Measurements from ENCODE around the gene NSMCE1.
"Not testable (repeated sequence)": the region's sequence is repeated elsewhere in the genome, so short reads cannot be mapped to it uniquely, and the experiment has no call there.

Gene NSMCE1

DNA sequence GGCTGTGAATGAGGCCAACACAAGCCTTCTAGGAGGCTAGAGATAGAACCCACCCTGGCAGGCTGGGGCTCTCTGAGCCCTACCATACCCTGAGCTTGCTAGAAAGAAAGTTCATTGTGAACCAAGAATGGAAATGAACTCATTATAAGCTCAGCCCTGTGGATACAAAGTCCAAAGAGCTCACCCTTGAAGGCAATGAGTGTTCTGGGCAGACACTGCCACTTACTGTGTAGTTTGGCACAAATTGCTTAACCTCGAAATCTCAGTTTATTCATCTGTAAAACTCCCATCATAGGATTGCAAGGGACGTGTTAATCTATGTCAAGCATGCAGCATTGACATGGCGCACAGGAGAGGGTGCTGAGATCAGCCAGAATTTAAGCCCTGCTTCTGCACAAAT, 59.8 kb downstream of the NSMCE1 start:
- DNase-seq (ENCODE audit: low read depth) = no peak
- no peak overlapping the region for H3K4me3 ChIP-seq (ENCODE audit: control insufficient read depth, low read depth, low read length)

DNA sequence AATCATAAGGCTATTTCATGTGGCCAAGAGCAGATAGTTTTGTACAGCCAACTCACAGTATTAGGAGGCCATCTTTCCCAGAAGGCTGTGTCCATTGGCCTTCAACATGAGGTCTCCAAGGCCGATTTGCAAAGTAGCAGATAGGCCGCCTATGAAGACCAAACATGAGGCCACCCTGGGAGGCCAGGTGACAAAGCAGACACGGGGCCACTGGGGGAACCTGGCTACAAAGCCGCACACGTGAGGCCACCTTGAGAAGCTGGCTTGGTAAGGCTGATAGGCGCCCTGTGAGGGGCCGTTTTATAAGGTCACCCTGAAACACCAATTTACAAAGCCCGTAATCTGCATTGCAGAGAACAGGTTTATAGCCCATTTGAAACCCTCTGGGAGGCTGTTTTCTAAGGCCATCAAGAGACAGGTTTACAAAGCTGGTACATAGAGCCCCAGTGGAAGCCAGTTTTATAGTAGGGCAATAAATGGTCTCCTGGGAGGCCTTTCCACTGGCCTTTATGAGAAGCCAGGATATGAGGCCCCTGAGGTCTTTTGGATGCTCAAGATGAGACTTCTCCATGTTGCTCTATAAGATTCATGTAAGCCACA, 60.4 kb downstream of the NSMCE1 start:
- no peak for TF ChIP-seq CTCF (conservative IDR thresholded peaks at IDR 0.05; ENCODE audit: control insufficient read depth, insufficient read depth, low read depth, low read length)
- no peak for DNase-seq (ENCODE audit: low read depth)
- H3K4me3 ChIP-seq (ENCODE audit: control insufficient read depth, low read depth, low read length) = no peak overlapping the region

More for the DNA sequence above, 59.8 kb downstream of the NSMCE1 start:
- TF ChIP-seq CTCF (conservative IDR thresholded peaks at IDR 0.05; ENCODE audit: control insufficient read depth, insufficient read depth, low read depth, low read length) = no peak

DNA sequence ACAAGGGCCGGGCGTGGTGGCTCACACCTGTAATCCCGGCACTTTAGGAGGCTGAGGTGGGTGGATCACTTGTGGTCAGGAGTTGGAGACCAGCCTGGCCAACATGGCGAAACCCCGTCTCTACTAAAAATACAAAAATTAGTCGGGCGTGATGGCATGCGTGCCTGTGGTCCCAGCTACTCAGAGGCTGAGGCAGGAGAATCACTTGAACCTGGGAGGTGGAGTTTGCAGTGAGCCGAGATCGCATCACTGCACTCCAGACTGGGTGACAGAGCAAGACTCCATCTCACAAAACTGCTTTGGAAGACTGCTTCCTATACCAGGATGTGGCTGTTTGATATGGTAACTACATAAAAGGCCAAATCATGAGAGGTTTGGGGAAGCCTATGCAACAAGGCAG, 61.5 kb downstream of the NSMCE1 start:
- H3K4me3 ChIP-seq (ENCODE audit: control insufficient read depth, low read depth, low read length); DNase-seq (ENCODE audit: low read depth): not testable (repeated sequence)

GRCh38 chr16:27205423-27206065, 63.0 kb downstream of the NSMCE1 start:
- no peak overlapping the region for H3K4me3 ChIP-seq (ENCODE audit: control insufficient read depth, low read depth, low read length)
- DNase-seq (ENCODE audit: low read depth) = no peak
- no peak for TF ChIP-seq CTCF (conservative IDR thresholded peaks at IDR 0.05; ENCODE audit: control insufficient read depth, insufficient read depth, low read depth, low read length)

GRCh38 chr16:27204312-27204915, 64.2 kb downstream of the NSMCE1 start:
- no peak for TF ChIP-seq CTCF (conservative IDR thresholded peaks at IDR 0.05; ENCODE audit: control insufficient read depth, insufficient read depth, low read depth, low read length)
- peak overlapping the region; percentile 87 for H3K4me3 ChIP-seq (ENCODE audit: control insufficient read depth, low read depth, low read length)
- no peak for DNase-seq (ENCODE audit: low read depth)

DNA sequence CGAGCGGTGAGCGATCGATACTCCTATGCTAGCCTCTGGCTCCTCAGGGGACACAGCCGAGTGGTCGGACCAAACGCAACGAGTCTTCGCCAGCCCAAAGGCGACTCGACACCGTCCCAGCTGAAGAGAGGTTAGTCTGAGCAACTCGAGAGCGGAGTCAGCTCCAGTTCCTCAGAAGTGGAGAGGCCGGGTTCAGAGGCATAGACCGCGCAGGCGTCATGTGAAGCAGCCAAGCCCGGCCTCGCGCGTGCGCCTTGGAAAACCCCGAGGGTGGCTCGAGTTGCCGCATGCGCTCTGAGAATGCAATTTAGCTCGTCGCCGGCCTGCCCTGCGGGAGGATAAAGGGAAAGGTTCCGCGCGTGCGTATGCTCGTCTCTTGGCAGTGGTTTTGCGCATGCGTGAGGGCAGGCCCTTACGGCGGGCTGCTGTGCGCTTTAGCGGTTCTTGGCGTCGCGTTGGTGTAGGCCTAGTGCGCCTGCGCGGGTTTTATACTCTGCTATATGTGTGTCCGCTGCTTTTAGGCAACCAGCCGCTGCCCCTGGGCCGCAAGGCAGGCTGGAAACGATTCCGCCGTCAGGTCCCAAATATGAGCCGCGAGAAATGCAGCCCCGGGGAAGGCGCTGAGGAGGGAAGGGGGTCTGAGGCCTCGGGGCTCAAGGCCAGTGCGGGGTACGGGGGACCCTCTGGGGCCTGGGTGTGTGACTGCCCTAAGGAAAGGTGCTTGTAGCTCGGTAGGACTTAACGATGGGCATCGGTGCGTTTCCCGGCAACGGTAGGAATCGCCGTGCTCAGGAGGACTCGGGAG, 64.9 kb downstream of the NSMCE1 start, which contains the start of gene KDM8:
Gene KDM8 (plus strand): TSS at position 20 of the 805 bp plus-strand sequence. CDS start 6,598 bp downstream, outside the sequence.
- DNase-seq (ENCODE audit: low read depth) = peak; percentile 99
- no peak for TF ChIP-seq CTCF (conservative IDR thresholded peaks at IDR 0.05; ENCODE audit: control insufficient read depth, insufficient read depth, low read depth, low read length)
- peak within 1 kb of the TSS; percentile 87 for H3K4me3 ChIP-seq (ENCODE audit: control insufficient read depth, low read depth, low read length)

Data from fibroblast of mammary gland (primary cell).